IgD-negative memory B cell (primary cell): Measurements from ENCODE around the gene C11orf68. TPM values are rescaled to one million over a fixed set of nuclear protein-coding genes. Genes with fewer than 3 reads are reported as not detected.
"Not testable (repeated sequence)": the region's sequence is repeated elsewhere in the genome, so short reads cannot be mapped to it uniquely, and the experiment has no call there.

Experiments used
- H3K27ac Mint-ChIP-seq, 3 donors: one replicate each; pipeline ENCODE4 v1.8.0; 2020 to 2022; ENCODE audit warnings: mild to moderate bottlenecking in 3 of 3, mixed read lengths in 3 of 3, moderate library complexity in 1 of 3
- H3K27me3 Mint-ChIP-seq: one replicate; pipeline ENCODE4 v1.8.0; 2021; ENCODE audit warnings: mixed read lengths
- H3K36me3 Mint-ChIP-seq: one replicate; pipeline ENCODE4 v1.8.0; 2020; ENCODE audit warnings: mild to moderate bottlenecking, mixed read lengths
- H3K4me1 Mint-ChIP-seq, 3 donors: one replicate each; pipeline ENCODE4 v1.8.0; 2020 to 2022; ENCODE audit warnings: mixed read lengths in 3 of 3, mild to moderate bottlenecking in 1 of 3
- H3K4me3 Mint-ChIP-seq, 4 donors: one replicate each; pipeline ENCODE4 v1.8.0; 2020 to 2022; ENCODE audit warnings: mild to moderate bottlenecking in 4 of 4, mixed read lengths in 4 of 4, moderate library complexity in 3 of 4
- H3K9me3 Mint-ChIP-seq, 3 donors: one replicate each; pipeline ENCODE4 v1.8.0; 2020 to 2021; ENCODE audit warnings: mixed read lengths in 3 of 3, mild to moderate bottlenecking in 1 of 3
- polyA plus RNA-seq: library from polyadenylated mRNA; unstranded; fragments of 300-500 nt; fragmentation: Illumina TruSeq; gene quantifications from one replicate; pipeline ENCODE4 v1.2.3, GENCODE V29; 2021

The C11orf68 gene
- polyA plus RNA-seq, 1 donor from 2014 or later = 61.6 TPM

DNA sequence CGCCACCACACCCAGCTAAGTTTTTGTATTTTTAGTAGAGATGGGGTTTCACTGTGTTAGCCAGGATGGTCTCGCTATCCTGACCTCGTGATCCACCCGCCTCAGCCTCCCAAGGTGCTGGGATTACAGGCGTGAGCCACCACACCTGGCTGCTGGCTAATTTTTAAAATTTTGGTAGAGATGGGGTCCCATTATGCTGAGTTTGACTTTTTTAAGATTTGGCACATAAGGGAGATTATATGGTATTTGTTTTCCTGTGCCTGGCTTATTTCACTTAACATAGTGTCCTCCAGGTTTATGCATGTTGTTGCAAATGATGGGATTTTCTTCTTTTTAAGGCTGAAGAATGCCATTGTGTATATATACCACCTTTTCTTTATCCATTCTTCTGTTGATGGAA lies 31.8 kb upstream of the C11orf68 start:
- not testable (repeated sequence) for H3K36me3 Mint-ChIP-seq, H3K9me3 Mint-ChIP-seq, H3K27me3 Mint-ChIP-seq, H3K27ac Mint-ChIP-seq, H3K4me3 Mint-ChIP-seq, H3K4me1 Mint-ChIP-seq

DNA sequence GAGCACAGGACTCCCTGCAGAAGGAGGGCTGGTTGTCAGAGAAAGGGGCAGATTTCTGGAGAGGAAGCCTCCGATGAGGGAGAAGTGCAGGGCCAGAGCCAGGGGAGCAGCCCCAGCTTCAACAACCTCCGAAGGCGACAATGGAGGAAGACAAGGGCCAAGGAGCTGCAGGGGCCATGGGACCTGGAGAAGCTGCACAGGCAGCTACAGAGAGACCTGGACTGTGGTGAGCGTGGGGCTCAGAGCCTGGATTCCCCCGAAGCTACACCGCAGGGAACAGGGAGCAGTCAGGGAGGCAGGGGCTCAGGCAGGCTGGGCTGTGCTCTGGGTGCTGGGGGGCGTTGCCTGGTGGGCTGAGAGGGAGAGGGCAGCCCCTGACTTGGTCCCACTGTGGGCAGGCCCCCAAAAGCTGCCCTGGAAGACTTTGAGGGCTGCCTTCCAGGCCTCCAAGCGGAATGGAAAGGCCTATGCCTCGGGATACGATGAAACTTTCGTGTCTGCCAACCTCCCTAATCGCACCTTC lies 28.8 kb upstream of the C11orf68 start:
- Mint-ChIP-seq H3K36me3 (no peaks in the 10 kb centered on the region), H3K27ac (no peak overlapping the region)

DNA sequence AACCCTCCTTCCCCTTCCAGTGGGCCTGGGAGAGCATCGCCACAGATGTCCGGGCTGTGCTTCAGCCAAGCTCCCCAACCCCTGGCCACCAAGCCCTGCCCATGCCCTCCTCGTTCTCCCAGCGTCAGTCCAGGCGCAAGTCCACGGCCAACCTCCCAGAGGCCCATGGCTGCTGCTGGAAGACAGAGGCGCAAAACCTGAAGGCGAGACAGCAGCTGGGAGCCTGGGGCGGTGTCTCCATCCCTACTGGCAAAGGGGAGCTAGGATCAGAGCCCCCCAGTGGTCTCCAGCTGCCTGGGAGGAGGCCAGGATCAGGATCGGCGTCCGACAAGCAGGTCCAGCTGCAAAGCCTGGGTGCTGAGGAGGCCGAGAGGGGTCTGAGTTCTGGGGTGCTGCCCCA lies 28.3 kb upstream of the C11orf68 start:
- no peaks in the 10 kb centered on the region for H3K36me3 Mint-ChIP-seq

More for the DNA sequence above, 28.8 kb upstream of the C11orf68 start:
- no peaks in the 10 kb centered on the region for H3K9me3 Mint-ChIP-seq
- H3K4me3 Mint-ChIP-seq = peak overlapping the region in 2 of 4 donors; percentile 28 to 34
- peaks cover 1% of the 10 kb centered on the region for H3K27me3 Mint-ChIP-seq
- peaks cover 0 to 2% (median 0%) of the 10 kb centered on the region in 3 donors for H3K4me1 Mint-ChIP-seq

DNA sequence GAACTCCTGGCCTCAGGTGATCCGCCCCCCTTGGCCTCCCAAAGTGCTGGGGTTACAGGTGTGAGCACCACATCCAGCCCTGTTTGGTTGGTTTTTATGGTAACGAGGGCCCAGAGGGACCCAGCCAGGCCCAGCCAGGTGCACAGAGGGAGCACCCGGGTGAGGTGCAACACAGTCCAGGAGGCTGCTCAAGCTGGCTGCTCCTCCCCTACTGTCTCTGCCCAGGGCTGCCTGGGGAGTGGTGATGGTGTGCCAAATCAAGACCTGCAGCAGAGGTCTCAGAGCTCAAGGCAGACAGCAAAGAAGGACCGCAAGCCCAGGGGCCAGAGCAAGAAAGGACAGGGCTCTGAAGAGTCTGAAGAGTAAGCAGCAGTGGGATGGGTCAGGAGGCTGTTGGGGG lies 27.8 kb upstream of the C11orf68 start:
- Mint-ChIP-seq H3K4me3 (no peak overlapping the region), H3K4me1 (peaks cover 0 to 4% (median under 1%) of the 10 kb centered on the region in 3 donors)

More for the DNA sequence above, 28.3 kb upstream of the C11orf68 start:
- H3K9me3 Mint-ChIP-seq = no peaks in the 10 kb centered on the region
- peaks cover 1% of the 10 kb centered on the region for H3K27me3 Mint-ChIP-seq
- peaks cover 0 to 4% (median 0%) of the 10 kb centered on the region in 3 donors for H3K4me1 Mint-ChIP-seq
- no peak overlapping the region for H3K27ac Mint-ChIP-seq
- no peak overlapping the region for H3K4me3 Mint-ChIP-seq

DNA sequence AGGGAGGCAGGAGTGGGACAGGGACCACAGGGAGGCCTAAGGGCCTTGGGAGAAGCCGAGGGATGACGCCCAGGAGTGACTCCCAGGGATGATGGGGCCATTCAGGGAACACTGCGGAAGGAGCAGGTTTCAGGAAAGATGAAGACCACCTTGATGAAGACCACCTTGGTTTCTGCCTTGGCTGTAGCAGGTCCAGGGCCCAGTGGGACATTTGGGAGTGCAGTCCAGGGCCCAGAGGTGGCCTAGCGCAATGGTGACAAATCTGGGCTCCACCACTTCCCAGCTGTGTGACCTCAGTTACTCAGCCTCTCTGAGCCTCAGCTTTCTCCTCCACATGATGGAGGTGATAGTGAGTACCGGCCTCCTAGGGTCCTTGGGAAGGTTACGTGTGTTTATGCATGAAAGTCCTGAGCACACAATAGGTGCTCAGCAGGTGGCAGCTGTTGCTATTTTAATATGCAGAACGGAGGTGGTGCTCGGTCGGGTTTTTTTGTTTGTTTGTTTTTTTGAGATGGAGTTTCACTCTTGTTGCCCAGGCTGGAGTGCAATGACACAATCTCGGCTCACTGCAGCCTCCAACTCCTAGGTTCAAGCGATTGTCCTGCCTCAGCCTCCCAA lies 27.2 kb upstream of the C11orf68 start:
- Mint-ChIP-seq H3K9me3 (no peaks in the 10 kb centered on the region), H3K27ac (no peak overlapping the region)

More for the DNA sequence above, 27.8 kb upstream of the C11orf68 start:
- no peak overlapping the region for H3K27ac Mint-ChIP-seq
- no peaks in the 10 kb centered on the region for H3K36me3 Mint-ChIP-seq
- H3K9me3 Mint-ChIP-seq = no peaks in the 10 kb centered on the region
- H3K27me3 Mint-ChIP-seq = peaks cover 1% of the 10 kb centered on the region

GRCh38 chr11:65945430-65945911 lies 26.6 kb upstream of the C11orf68 start, which contains the start of gene TSGA10IP:
Gene TSGA10IP (plus strand): TSS chr11:65945480. CDS start chr11:65945676, 196 bp downstream.
- H3K9me3 Mint-ChIP-seq = no peaks in the 10 kb centered on the region
- H3K27me3 Mint-ChIP-seq = peaks cover 1% of the 10 kb centered on the region
- H3K27ac Mint-ChIP-seq = no peak within 1 kb of the TSS
- no peaks in the 10 kb centered on the region for H3K36me3 Mint-ChIP-seq
- H3K4me3 Mint-ChIP-seq = no peak within 1 kb of the TSS
- H3K4me1 Mint-ChIP-seq = peaks cover 6 to 9% (median 8%) of the 10 kb centered on the region in 3 donors

More for the DNA sequence above, 27.2 kb upstream of the C11orf68 start:
- H3K27me3 Mint-ChIP-seq = peaks cover 1% of the 10 kb centered on the region
- no peak overlapping the region for H3K4me3 Mint-ChIP-seq
- no peaks in the 10 kb centered on the region for H3K36me3 Mint-ChIP-seq
- H3K4me1 Mint-ChIP-seq = peaks cover 6 to 9% (median 7%) of the 10 kb centered on the region in 3 donors

DNA sequence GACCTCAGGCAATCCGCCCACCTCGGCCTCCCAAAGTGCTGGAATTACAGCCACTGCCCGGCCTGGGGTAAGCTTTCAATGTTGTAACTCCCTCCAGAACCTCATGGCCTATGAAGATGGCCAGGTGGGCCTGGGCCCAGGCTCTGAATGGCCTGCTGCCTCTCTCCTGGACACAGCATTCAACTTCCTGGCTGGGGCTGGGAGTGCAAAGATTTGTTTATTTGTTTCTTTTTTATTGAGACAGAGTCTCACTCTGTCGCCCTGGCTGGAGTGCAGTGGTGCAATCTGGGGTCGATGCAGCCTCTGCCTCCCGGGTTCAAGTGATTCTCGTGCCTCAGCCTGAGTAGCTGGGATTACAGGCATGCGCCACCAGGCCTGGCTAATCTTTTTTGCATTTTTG lies 25.9 kb upstream of the C11orf68 start:
- Mint-ChIP-seq H3K9me3 (no peaks in the 10 kb centered on the region), H3K4me1 (peaks cover 6 to 10% (median 9%) of the 10 kb centered on the region in 3 donors)

DNA sequence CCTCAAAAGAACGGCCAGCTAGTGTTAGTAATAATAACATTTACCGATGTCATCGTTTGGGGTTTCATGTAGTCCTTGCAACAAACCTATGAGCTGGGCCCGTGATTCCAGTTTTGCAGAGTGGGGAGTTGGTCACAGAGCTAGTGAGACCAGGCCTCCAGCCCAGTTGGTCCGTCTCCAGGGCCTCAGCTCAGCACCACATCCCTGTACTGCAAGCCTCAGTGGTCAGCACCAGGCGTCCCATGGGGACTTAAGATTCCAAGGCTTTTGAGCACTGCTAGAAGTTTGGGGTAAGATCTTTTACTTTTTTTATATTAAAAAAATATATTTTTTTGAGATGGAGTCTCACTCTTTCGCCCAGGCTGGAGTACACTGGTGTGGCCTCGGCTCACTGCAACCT lies 25.3 kb upstream of the C11orf68 start:
- no peak overlapping the region for H3K4me3 Mint-ChIP-seq
- H3K27me3 Mint-ChIP-seq = peaks cover 1% of the 10 kb centered on the region
- peaks cover 6 to 10% (median 9%) of the 10 kb centered on the region in 3 donors for H3K4me1 Mint-ChIP-seq
- H3K27ac Mint-ChIP-seq = peak overlapping the region in 1 of 3 donors; percentile 45
- H3K36me3 Mint-ChIP-seq = no peaks in the 10 kb centered on the region
- H3K9me3 Mint-ChIP-seq = no peaks in the 10 kb centered on the region

More for the DNA sequence above, 25.9 kb upstream of the C11orf68 start:
- Mint-ChIP-seq H3K4me3 (no peak overlapping the region), H3K27ac (no peak overlapping the region), H3K36me3 (no peaks in the 10 kb centered on the region), H3K27me3 (peaks cover 1% of the 10 kb centered on the region)

GRCh38 chr11:65942531-65942930 lies 23.7 kb upstream of the C11orf68 start:
- Mint-ChIP-seq H3K4me3 (no peak overlapping the region), H3K27me3 (peaks cover 1% of the 10 kb centered on the region), H3K9me3 (no peaks in the 10 kb centered on the region)

DNA sequence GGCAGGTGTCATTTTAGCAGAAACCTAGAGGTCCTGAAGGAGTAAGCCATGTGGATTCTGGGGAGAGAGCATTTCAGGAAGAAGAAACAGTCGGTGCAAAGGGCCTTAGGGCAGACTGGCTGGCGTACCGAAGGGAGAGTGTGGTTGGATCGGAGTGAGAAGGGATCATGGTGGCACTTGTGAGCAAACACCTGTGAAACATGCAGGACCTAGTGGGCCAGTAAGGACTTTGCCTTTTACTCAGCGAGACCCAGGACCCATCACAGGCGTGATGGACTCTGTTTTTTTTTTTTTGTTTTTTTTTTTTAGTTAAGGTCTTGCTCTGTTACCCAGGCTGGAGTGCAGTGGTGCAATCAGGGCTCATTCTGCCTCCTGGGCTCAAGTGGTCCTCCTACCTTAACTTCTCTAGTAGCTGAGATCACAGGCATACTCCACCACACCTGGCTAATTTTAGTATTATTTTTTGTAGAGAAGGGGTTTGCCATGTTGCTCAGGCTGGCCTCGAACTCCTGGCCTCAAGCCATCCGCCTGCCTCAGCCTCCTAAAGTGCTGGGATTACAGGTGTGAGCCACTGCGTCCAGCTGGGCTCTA lies 23.0 kb upstream of the C11orf68 start:
- Mint-ChIP-seq H3K27ac (no peak overlapping the region), H3K4me3 (peak overlapping the region in 1 of 4 donors; percentile 13), H3K4me1 (peaks cover 6 to 12% (median 9%) of the 10 kb centered on the region in 3 donors), H3K27me3 (peaks cover under 1% of the 10 kb centered on the region), H3K36me3 (no peaks in the 10 kb centered on the region), H3K9me3 (no peaks in the 10 kb centered on the region)

More at GRCh38 chr11:65942531-65942930, 23.7 kb upstream of the C11orf68 start:
- no peaks in the 10 kb centered on the region for H3K36me3 Mint-ChIP-seq
- H3K4me1 Mint-ChIP-seq = peaks cover 6 to 12% (median 9%) of the 10 kb centered on the region in 3 donors
- H3K27ac Mint-ChIP-seq = no peak overlapping the region

- Mint-ChIP-seq H3K36me3 (no peaks in the 10 kb centered on the region), H3K4me1 (peaks cover 6 to 12% (median 9%) of the 10 kb centered on the region in 3 donors), H3K27me3 (peaks cover 2% of the 10 kb centered on the region), H3K27ac (no peak overlapping the region), H3K9me3 (no peaks in the 10 kb centered on the region), H3K4me3 (no peak overlapping the region)
Observed at GRCh38 chr11:65937766-65938165, 18.9 kb upstream of the C11orf68 start.

DNA sequence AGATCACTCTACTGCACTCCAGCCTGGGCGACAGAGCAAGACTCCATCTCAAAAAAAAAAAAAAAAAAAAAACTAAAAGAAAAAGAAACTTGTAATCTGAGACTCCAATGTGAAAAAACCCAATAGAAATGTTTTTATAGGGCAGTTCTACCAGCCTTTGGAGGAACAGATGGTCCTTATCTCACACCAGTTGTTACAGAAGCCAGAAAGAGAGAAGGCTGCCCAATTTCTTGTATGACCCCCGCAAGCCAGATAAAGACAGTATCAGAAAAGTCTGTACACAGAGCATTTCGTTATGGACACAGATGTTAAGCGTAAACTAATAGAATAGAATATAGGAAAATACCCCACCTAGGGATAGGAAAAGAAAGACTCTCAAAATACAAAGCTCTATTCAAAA lies 15.2 kb upstream of the C11orf68 start:
- Mint-ChIP-seq H3K4me3 (no peak overlapping the region), H3K9me3 (no peaks in the 10 kb centered on the region), H3K36me3 (no peaks in the 10 kb centered on the region), H3K4me1 (peaks cover 1 to 3% (median 2%) of the 10 kb centered on the region in 3 donors), H3K27me3 (peaks cover 2% of the 10 kb centered on the region), H3K27ac (no peak overlapping the region)

GRCh38 chr11:65932558-65932919 lies 13.7 kb upstream of the C11orf68 start:
- H3K27me3 Mint-ChIP-seq = peaks cover 2% of the 10 kb centered on the region
- H3K27ac Mint-ChIP-seq = no peak overlapping the region
- peaks cover 11 to 14% (median 12%) of the 10 kb centered on the region in 3 donors for H3K4me1 Mint-ChIP-seq
- H3K4me3 Mint-ChIP-seq = peak overlapping the region in 1 of 4 donors; percentile 47
- no peaks in the 10 kb centered on the region for H3K36me3 Mint-ChIP-seq
- no peaks in the 10 kb centered on the region for H3K9me3 Mint-ChIP-seq

- H3K4me3 Mint-ChIP-seq = no peak overlapping the region
- no peaks in the 10 kb centered on the region for H3K36me3 Mint-ChIP-seq
- H3K27ac Mint-ChIP-seq = peak overlapping the region in 1 of 3 donors; percentile 46
- H3K27me3 Mint-ChIP-seq = peaks cover 2% of the 10 kb centered on the region
- no peaks in the 10 kb centered on the region for H3K9me3 Mint-ChIP-seq
- peaks cover 15 to 17% (median 15%) of the 10 kb centered on the region in 3 donors for H3K4me1 Mint-ChIP-seq
Observed at GRCh38 chr11:65931773-65932557, 13.1 kb upstream of the C11orf68 start.

DNA sequence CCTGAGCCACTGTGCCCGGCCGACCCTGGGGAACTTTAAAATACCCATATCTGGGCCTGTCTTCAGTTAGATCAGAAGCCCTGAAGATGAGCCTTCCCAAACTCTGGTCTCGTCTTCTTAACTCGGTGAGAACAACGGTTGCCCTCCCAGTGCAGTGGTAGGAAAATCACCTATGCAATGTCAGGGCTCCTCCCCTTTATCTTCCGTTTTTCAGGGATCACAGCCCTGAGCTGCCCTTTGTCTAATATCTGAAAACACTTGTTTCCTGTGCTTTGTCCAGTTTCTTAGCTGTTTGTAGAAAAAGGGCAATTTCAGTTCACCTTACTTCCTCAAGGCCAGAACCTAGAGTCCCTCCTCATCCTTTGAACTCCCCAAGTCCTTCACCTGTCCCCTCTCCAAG lies 9.8 kb upstream of the C11orf68 start:
- peak overlapping the region; percentile 68 to 97 (median 94) for H3K27ac Mint-ChIP-seq
- no peaks in the 10 kb centered on the region for H3K9me3 Mint-ChIP-seq
- peaks cover 15 to 17% (median 16%) of the 10 kb centered on the region in 3 donors for H3K4me1 Mint-ChIP-seq

More for the DNA sequence above, 9.8 kb upstream of the C11orf68 start:
- H3K27me3 Mint-ChIP-seq = no peaks in the 10 kb centered on the region
- H3K4me3 Mint-ChIP-seq = peak overlapping the region in 3 of 4 donors; percentile 59 to 90 (median 84)
- no peaks in the 10 kb centered on the region for H3K36me3 Mint-ChIP-seq
